Measurements from ENCODE around the gene CBLB.

Gene CBLB

GRCh38 chr3:105656651-105657504 is 211.9 kb downstream of the CBLB start:
- Histone ChIP-seq H2AFZ (ENCODE audit: low read length) (no peak overlapping the region), H3K9ac (ENCODE audit: low read depth, low read length, poor library complexity, severe bottlenecking) (no peak overlapping the region), H3K4me2 (ENCODE audit: low read depth, low read length, poor library complexity, severe bottlenecking) (no peak overlapping the region), H3F3A (ENCODE audit: low read depth) (no peaks in the 10 kb centered on the region), H3K9me3 (ENCODE audit: insufficient read depth, low read depth, low read length) (no peaks in the 10 kb centered on the region), H3K79me2 (ENCODE audit: insufficient read depth, low read length) (no peaks in the 10 kb centered on the region), H4K20me1 (ENCODE audit: insufficient read depth, low read length, poor library complexity, severe bottlenecking) (no peaks in the 10 kb centered on the region), H3K4me1 (ENCODE audit: insufficient read depth, low read length, poor library complexity, severe bottlenecking) (no peaks in the 10 kb centered on the region), H3K36me3 (ENCODE audit: insufficient read depth, low read length) (peaks cover 9% of the 10 kb centered on the region; the same call in 1 of the 2 replicates), H3K27me3 (ENCODE audit: insufficient read depth, low read length, poor library complexity, severe bottlenecking) (no peaks in the 10 kb centered on the region), H3K9me2 (replicated peaks; ENCODE audit: low read depth, low read length) (no peaks in the 10 kb centered on the region), H3K4me3 (ENCODE audit: low read length, poor library complexity, severe bottlenecking) (no peak overlapping the region)
- no peak for TF ChIP-seq EZH2phosphoT487 (IDR thresholded peaks at IDR 0.05; ENCODE audit: borderline replicate concordance)
- TF ChIP-seq CTCF (conservative IDR thresholded peaks at IDR 0.05; ENCODE audit: low read length), result no peak

GRCh38 chr3:105653868-105654267 is 214.9 kb downstream of the CBLB start:
- Histone ChIP-seq H3K27me3 (ENCODE audit: insufficient read depth, low read length, poor library complexity, severe bottlenecking) (no peaks in the 10 kb centered on the region), H2AFZ (ENCODE audit: low read length) (no peak overlapping the region), H3K4me1 (ENCODE audit: insufficient read depth, low read length, poor library complexity, severe bottlenecking) (no peaks in the 10 kb centered on the region), H3K9ac (ENCODE audit: low read depth, low read length, poor library complexity, severe bottlenecking) (no peak overlapping the region), H3K36me3 (ENCODE audit: insufficient read depth, low read length) (peaks cover 7% of the 10 kb centered on the region; the same call in 1 of the 2 replicates), H4K20me1 (ENCODE audit: insufficient read depth, low read length, poor library complexity, severe bottlenecking) (no peaks in the 10 kb centered on the region), H3K4me2 (ENCODE audit: low read depth, low read length, poor library complexity, severe bottlenecking) (no peak overlapping the region), H3K9me2 (replicated peaks; ENCODE audit: low read depth, low read length) (no peaks in the 10 kb centered on the region), H3K9me3 (ENCODE audit: insufficient read depth, low read depth, low read length) (no peaks in the 10 kb centered on the region), H3F3A (ENCODE audit: low read depth) (no peaks in the 10 kb centered on the region), H3K4me3 (ENCODE audit: low read length, poor library complexity, severe bottlenecking) (no peak overlapping the region), H3K79me2 (ENCODE audit: insufficient read depth, low read length) (no peaks in the 10 kb centered on the region)
- TF ChIP-seq CTCF (conservative IDR thresholded peaks at IDR 0.05; ENCODE audit: low read length) (no peak), EZH2phosphoT487 (IDR thresholded peaks at IDR 0.05; ENCODE audit: borderline replicate concordance) (no peak)

DNA sequence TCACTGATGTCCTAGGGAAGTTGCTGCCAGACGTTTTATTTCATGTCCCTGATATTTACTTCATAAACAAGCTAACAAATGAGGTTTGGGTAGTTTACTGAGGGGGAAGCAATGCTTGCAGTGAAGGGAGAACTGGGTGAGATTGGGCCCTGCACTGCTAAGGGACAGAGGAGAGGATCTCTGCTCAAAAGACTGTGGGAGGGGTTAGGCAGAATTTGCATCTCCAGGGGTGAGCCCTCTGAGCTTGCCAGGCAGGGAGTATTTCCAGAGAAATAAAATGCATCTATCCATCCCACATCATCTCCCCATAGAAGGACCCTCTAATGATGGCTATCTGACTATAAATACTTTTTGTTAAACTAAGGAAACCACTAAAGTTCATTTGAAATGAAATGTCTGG is 215.6 kb downstream of the CBLB start:
- Histone ChIP-seq H3K9ac (ENCODE audit: low read depth, low read length, poor library complexity, severe bottlenecking) (no peak overlapping the region), H3K27me3 (ENCODE audit: insufficient read depth, low read length, poor library complexity, severe bottlenecking) (no peaks in the 10 kb centered on the region), H3K4me3 (ENCODE audit: low read length, poor library complexity, severe bottlenecking) (no peak overlapping the region), H3K36me3 (ENCODE audit: insufficient read depth, low read length) (no peaks in the 10 kb centered on the region; the same call in 1 of the 2 replicates), H3K4me1 (ENCODE audit: insufficient read depth, low read length, poor library complexity, severe bottlenecking) (no peaks in the 10 kb centered on the region), H3K9me3 (ENCODE audit: insufficient read depth, low read depth, low read length) (no peaks in the 10 kb centered on the region), H3K9me2 (replicated peaks; ENCODE audit: low read depth, low read length) (no peaks in the 10 kb centered on the region), H3K4me2 (ENCODE audit: low read depth, low read length, poor library complexity, severe bottlenecking) (no peak overlapping the region), H3K79me2 (ENCODE audit: insufficient read depth, low read length) (no peaks in the 10 kb centered on the region), H2AFZ (ENCODE audit: low read length) (no peak overlapping the region), H4K20me1 (ENCODE audit: insufficient read depth, low read length, poor library complexity, severe bottlenecking) (no peaks in the 10 kb centered on the region), H3F3A (ENCODE audit: low read depth) (no peaks in the 10 kb centered on the region)
- TF ChIP-seq EZH2phosphoT487 (IDR thresholded peaks at IDR 0.05; ENCODE audit: borderline replicate concordance) (no peak), CTCF (conservative IDR thresholded peaks at IDR 0.05; ENCODE audit: low read length) (no peak)
